Right forelimb (tissue), 1 donor: ENCODE results near the gene SKI.
"Not testable (repeated sequence)": the region's sequence is repeated elsewhere in the genome, so short reads cannot be mapped to it uniquely, and the experiment has no call there.

ENCODE experiments used
- DNase-seq: peaks from one replicate; pipeline ENCODE4 v3.0.0-alpha.2; 2018

The SKI gene

GRCh38 chr1:2328676-2329455 is 100.7 kb downstream of the SKI start:
- no peak for DNase-seq

GRCh38 chr1:2330035-2330434 is 101.9 kb downstream of the SKI start:
- DNase-seq: no peak

- DNase-seq: peak; percentile 89
Observed at GRCh38 chr1:2330519-2331199, 102.5 kb downstream of the SKI start.

- no peak for DNase-seq
Observed at GRCh38 chr1:2331200-2331544, 103.1 kb downstream of the SKI start.

- DNase-seq: not testable (repeated sequence)
Observed at GRCh38 chr1:2331580-2331979, 103.5 kb downstream of the SKI start.

- no peak for DNase-seq
Observed at GRCh38 chr1:2334366-2334765, 106.2 kb downstream of the SKI start.

GRCh38 chr1:2334883-2335534 is 106.9 kb downstream of the SKI start:
- no peak for DNase-seq

GRCh38 chr1:2335721-2336455 is 107.8 kb downstream of the SKI start:
- DNase-seq: no peak

GRCh38 chr1:2336499-2336898 is 108.4 kb downstream of the SKI start:
- DNase-seq: no peak

GRCh38 chr1:2337081-2337480 is 109.0 kb downstream of the SKI start:
- no peak for DNase-seq

GRCh38 chr1:2337501-2337900 is 109.4 kb downstream of the SKI start:
- no peak for DNase-seq

GRCh38 chr1:2339206-2340085 is 111.3 kb downstream of the SKI start:
- no peak for DNase-seq

GRCh38 chr1:2340086-2340917 is 112.2 kb downstream of the SKI start:
- no peak for DNase-seq

GRCh38 chr1:2340918-2341254 is 112.8 kb downstream of the SKI start:
- DNase-seq: no peak

GRCh38 chr1:2341706-2342383 is 113.7 kb downstream of the SKI start:
- DNase-seq: no peak

- no peak for DNase-seq
Observed at GRCh38 chr1:2342384-2343022, 114.4 kb downstream of the SKI start.

GRCh38 chr1:2343023-2343935 is 115.2 kb downstream of the SKI start:
- peak; percentile 34 for DNase-seq

GRCh38 chr1:2344121-2344681 is 116.1 kb downstream of the SKI start:
- peak; percentile 30 for DNase-seq

GRCh38 chr1:2344744-2345296 is 116.7 kb downstream of the SKI start:
- peak; percentile 34 for DNase-seq
